Measurements from ENCODE around the gene ARR3.

Gene ARR3

DNA sequence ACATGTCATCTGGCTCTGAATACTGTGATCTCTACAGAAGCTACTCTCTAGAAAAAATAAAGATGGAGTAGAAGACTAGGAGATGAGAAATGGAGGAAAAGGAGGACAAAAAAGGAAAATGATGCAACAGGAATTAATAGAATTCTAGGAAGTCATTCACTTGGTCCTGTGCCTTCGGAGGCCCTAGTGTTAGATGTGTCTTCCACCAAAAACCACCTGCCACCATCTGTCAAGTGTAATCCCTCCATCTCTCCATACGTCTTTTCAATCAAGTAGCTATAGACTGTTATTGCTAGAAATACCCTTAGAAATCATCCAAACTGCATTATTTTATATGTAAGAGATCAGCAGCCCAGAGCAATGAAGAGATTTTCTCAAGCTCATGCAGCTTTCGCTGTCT, 10.9 kb downstream of the ARR3 start:
- Histone ChIP-seq H3K27me3 (peaks cover 77% of the 10 kb centered on the region), H3K36me3 (no peaks in the 10 kb centered on the region; the same call in 1 of the 2 replicates), H3K9me3 (peaks cover 6% of the 10 kb centered on the region; the same call in 1 of the 2 replicates), H4K20me1 (no peaks in the 10 kb centered on the region), H3K4me2 (no peak overlapping the region), H3K9ac (no peak overlapping the region), H3K4me1 (no peaks in the 10 kb centered on the region), H3K4me3 (no peak overlapping the region), H3K27ac (no peak overlapping the region)
- no peak for TF ChIP-seq Cebpa-rat (IDR thresholded peaks at IDR 0.05)

DNA sequence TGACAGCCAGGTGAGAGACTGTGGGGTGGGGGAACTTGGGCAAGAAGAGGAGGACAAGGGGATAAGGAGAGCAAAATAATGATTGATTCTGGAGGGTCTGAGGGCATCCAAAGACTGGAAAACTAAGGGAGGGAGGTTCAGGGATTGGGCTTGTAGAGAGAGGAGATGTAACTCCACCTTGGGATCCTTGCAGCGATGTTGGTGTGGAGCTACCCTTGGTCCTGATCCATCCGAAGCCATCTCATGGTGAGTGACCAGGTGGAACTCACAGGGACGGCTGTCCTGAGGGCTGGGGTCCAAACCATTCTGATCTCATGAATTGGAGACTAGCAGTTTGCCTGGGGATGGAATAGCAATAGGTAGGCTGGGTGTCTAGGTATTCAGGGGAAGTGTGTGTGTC, 12.4 kb downstream of the ARR3 start:
- Histone ChIP-seq H3K9me3 (peaks cover 6% of the 10 kb centered on the region; the same call in 1 of the 2 replicates), H3K4me3 (no peak overlapping the region), H3K9ac (no peak overlapping the region), H3K4me1 (no peaks in the 10 kb centered on the region), H3K27ac (no peak overlapping the region), H4K20me1 (no peaks in the 10 kb centered on the region), H3K4me2 (no peak overlapping the region), H3K36me3 (peaks cover under 1% of the 10 kb centered on the region; the same call in 1 of the 2 replicates), H3K27me3 (peaks cover 87% of the 10 kb centered on the region)
- TF ChIP-seq Cebpa-rat (IDR thresholded peaks at IDR 0.05) = no peak

DNA sequence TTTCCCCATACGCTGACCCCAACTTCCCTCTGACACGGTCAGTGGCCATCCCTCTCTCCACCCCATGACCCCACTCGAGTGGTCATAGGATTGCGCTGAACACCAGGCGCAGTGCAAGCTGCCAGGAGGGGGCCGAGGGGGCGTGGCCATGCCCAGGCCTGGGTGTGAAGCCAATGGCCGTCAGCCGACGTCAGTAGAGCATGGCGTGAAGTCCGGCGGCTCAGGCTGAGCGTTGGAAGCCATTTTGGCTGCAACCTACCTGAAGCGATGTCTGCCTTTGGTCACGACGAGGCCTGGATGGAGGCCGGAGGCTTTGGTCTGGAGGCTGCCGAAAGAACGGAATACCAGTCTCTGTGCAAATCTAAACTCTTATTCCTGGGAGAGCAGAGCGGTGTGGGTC, 13.8 kb downstream of the ARR3 start, which contains the start of gene RAB41:
Gene RAB41 (plus strand): TSS at position 222 of the 400 bp plus-strand sequence. CDS start 46 bp downstream, at position 268.
- Histone ChIP-seq H4K20me1 (no peaks in the 10 kb centered on the region), H3K27ac (no peak within 1 kb of the TSS), H3K9me3 (peaks cover 6% of the 10 kb centered on the region; the same call in 1 of the 2 replicates), H3K36me3 (peaks cover 14% of the 10 kb centered on the region), H3K9ac (no peak within 1 kb of the TSS), H3K27me3 (peaks cover 88% of the 10 kb centered on the region), H3K4me3 (no peak within 1 kb of the TSS), H3K4me1 (no peaks in the 10 kb centered on the region), H3K4me2 (no peak within 1 kb of the TSS)
- TF ChIP-seq Cebpa-rat (IDR thresholded peaks at IDR 0.05) = no peak

DNA sequence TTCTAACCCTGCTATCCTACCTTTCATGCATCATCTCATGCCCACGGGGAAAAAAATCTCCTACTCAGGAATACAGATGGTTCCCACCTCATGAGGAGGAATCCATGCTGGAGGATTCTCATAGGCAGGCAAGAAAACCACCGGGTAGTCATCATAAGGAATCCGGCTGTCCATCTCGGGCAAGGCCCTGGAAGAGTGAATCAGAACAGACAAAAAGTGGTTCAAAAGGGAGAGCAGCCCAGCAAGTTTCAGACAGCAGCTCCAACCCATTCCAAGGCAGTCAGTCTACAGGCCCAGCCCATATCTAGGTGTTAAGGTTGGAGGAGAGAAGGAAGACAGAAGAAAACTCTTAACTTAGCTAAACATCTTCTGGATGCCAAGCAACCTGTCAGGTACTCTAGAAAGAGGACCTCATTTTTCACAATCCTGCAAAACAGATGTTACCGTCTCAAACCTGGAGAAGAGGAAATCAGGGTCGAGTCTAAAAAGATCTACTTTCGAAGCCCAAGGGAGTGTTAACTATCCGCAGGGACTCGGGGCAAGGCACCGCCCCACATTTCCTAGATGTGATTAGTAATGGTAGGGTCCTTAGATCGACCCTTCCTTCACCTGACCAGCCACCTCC, 21.1 kb downstream of the ARR3 start:
- peak overlapping the region; percentile 73; the same call in 1 of the 2 replicates for H3K27ac ChIP-seq
- TF ChIP-seq Cebpa-rat (IDR thresholded peaks at IDR 0.05) = no peak
- peaks cover 28% of the 10 kb centered on the region for H3K4me1 ChIP-seq
- H3K36me3 ChIP-seq = peaks cover 27% of the 10 kb centered on the region
- H3K4me3 ChIP-seq = peak overlapping the region; percentile 76
- H4K20me1 ChIP-seq = no peaks in the 10 kb centered on the region
- peak overlapping the region; percentile 72 for H3K4me2 ChIP-seq
- H3K27me3 ChIP-seq = peaks cover 87% of the 10 kb centered on the region
- H3K9me3 ChIP-seq = no peaks in the 10 kb centered on the region
- H3K9ac ChIP-seq = peak overlapping the region; percentile 69

DNA sequence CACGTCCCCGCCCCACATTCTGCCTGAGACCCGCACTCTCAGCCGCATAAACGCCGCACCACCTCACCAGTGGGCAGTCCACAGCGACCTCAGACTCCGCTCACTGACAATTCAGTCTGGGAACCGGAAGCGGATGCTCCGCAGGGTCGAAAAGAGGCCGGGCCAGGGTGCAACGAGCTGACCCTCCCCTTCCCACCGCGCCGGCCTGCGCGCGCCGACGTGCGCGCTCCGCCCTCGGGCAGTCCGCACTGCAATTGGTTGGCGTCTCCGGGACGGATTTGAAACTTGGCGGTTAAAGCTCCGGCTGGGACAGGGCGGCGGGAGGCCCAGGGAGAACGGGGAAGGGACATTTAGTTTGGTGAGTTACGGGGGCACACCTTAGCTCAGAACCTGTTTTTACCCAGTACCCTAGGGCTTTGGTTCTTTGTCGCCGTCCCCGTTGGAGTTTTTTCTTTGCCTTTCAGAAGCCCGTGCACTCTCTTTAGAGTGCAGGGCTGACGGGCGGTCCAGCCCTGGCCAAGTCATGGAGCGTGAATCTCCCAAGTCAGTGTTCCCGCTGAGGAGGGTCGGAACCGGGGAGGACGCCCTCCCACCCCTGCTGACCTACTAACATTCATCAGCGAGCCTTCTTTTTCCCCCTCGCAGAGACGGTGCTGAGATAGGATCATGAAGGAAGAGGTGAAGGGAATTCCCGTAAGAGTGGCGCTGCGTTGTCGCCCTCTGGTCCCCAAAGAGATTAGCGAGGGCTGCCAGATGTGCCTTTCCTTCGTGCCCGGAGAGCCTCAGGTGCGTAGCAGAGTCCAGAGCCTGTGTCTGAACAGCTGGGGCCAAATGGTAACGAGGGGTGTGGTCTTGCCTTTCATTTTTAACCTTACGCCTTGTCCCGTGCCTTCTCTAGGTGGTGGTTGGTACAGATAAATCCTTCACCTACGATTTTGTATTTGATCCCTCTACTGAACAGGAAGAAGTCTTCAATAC, 21.9 kb downstream of the ARR3 start, which contains the start of the genes KIF4A and PDZD11:
Gene KIF4A (plus strand): TSS at position 312 of the 978 bp plus-strand sequence. CDS start 355 bp downstream, at position 667.
Gene PDZD11 (minus strand): TSS at position 135 of the 978 bp plus-strand sequence. CDS start 586 bp downstream, outside the sequence.
- Histone ChIP-seq H3K9ac (peak within 1 kb of the TSS; percentile 80), H3K4me1 (peaks cover 28% of the 10 kb centered on the region), H3K4me2 (peak within 1 kb of the TSS; percentile 72), H3K36me3 (peaks cover 31% of the 10 kb centered on the region), H3K27ac (peak within 1 kb of the TSS; percentile 73; the same call in 1 of the 2 replicates), H4K20me1 (no peaks in the 10 kb centered on the region), H3K9me3 (no peaks in the 10 kb centered on the region), H3K4me3 (peak within 1 kb of the TSS; percentile 76), H3K27me3 (peaks cover 82% of the 10 kb centered on the region)
- TF ChIP-seq Cebpa-rat (IDR thresholded peaks at IDR 0.05) = no peak

DNA sequence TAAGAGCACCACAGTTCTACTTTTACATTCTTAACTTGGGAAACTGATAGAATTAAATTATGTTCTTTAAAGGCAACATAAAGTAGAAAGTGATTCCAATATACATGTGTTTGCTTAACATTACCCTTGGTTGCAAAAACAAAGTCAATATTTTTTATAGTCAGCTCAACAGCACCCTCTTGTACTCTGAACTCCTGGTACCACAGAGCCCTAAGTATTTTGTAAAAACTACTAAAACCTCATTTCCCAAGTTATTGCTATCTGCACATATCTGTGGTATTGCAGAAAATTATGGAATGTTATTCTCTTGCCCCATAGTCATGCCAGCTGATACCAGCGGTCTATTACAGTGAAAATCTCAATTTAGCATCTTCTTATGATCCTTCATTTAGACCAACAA, 24.7 kb downstream of the ARR3 start:
- Histone ChIP-seq H3K9ac (no peak overlapping the region), H3K4me3 (no peak overlapping the region), H3K36me3 (peaks cover 18% of the 10 kb centered on the region; the same call in 1 of the 2 replicates), H4K20me1 (peaks cover 2% of the 10 kb centered on the region; the same call in 1 of the 2 replicates), H3K4me2 (peak overlapping the region; percentile 13; the same call in 1 of the 2 replicates), H3K4me1 (peaks cover 28% of the 10 kb centered on the region), H3K9me3 (no peaks in the 10 kb centered on the region), H3K27ac (no peak overlapping the region), H3K27me3 (peaks cover 64% of the 10 kb centered on the region)
- TF ChIP-seq Cebpa-rat (IDR thresholded peaks at IDR 0.05) = no peak

DNA sequence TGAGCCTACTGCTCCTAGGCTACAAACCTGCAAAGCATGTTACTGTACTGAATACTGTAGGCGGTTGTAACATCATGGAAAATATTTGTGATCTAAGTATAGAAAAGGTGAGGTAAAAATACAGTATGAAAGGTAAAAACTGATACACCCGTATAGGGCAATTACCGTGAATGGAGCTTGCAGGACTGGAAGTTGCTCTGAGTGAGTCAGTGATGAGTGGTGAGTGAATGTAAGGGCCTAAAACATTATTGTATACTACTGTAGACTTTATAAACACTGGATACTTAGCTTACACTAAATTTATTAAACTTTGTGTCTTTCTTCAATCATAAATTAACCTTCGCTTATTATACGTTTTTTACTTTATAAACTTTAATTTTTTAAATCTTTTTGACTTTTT, 25.5 kb downstream of the ARR3 start:
- Histone ChIP-seq H3K27me3 (peaks cover 65% of the 10 kb centered on the region), H3K4me2 (no peak overlapping the region), H3K36me3 (peaks cover 22% of the 10 kb centered on the region; the same call in 1 of the 2 replicates), H3K9me3 (no peaks in the 10 kb centered on the region), H3K9ac (no peak overlapping the region), H3K27ac (no peak overlapping the region), H4K20me1 (peaks cover 9% of the 10 kb centered on the region; the same call in 1 of the 2 replicates), H3K4me3 (no peak overlapping the region), H3K4me1 (peaks cover 28% of the 10 kb centered on the region)
- TF ChIP-seq Cebpa-rat (IDR thresholded peaks at IDR 0.05) = no peak

DNA sequence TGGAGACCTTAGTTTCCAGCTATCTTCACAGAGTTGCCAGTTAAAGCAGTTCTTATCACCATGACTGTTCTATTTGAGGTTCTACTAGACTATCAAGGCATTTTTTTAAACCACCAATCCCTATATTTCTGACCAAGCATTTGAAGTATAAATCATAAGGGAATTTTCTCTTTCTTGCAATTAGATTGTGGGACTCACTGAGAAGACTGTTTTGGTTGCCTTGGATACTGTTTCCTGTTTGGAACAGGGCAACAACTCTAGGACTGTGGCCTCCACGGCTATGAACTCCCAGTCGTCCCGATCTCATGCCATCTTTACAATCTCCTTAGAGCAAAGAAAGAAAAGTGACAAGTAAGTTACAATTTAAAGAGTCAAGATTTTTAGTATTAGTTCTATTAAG, 33.6 kb downstream of the ARR3 start:
- H3K27ac ChIP-seq = no peak overlapping the region
- H3K4me1 ChIP-seq = no peaks in the 10 kb centered on the region
- peaks cover 9% of the 10 kb centered on the region; the same call in 1 of the 2 replicates for H4K20me1 ChIP-seq
- peaks cover 57% of the 10 kb centered on the region for H3K27me3 ChIP-seq
- no peak for TF ChIP-seq Cebpa-rat (IDR thresholded peaks at IDR 0.05)
- no peak overlapping the region for H3K4me2 ChIP-seq
- no peaks in the 10 kb centered on the region for H3K9me3 ChIP-seq
- no peak overlapping the region for H3K4me3 ChIP-seq
- H3K36me3 ChIP-seq = peaks cover 69% of the 10 kb centered on the region
- H3K9ac ChIP-seq = no peak overlapping the region

DNA sequence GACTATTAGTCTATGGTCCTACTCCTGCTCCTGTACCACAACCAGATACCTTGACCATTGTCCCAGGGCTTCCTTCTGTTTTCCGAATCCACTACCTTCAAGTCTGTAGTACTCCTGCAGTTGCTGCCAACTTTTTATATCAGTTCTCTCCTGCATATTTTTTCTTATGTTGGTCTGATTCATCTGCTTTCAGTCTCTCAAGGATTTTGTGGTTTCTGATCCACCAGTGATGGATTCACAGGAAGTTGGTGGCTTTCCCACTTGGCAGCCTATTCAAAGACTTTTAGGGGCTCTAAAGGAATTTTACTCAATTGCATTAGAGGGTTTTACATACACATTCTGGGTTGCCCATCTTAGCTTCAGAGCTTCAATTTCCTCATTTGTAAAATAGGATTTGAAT, 45.4 kb downstream of the ARR3 start:
- no peak overlapping the region for H3K4me3 ChIP-seq
- H3K4me1 ChIP-seq = no peaks in the 10 kb centered on the region
- no peak overlapping the region for H3K4me2 ChIP-seq
- 0 out of 2 replicates have a peak, but pooled peaks cover 4% of the 10 kb centered on the region for H4K20me1 ChIP-seq
- no peak for TF ChIP-seq Cebpa-rat (IDR thresholded peaks at IDR 0.05)
- H3K9me3 ChIP-seq = no peaks in the 10 kb centered on the region
- H3K27me3 ChIP-seq = peaks cover 22% of the 10 kb centered on the region
- no peak overlapping the region for H3K9ac ChIP-seq
- H3K36me3 ChIP-seq = peaks cover 21% of the 10 kb centered on the region
- H3K27ac ChIP-seq = no peak overlapping the region
